Right lobe of liver (tissue), 6 donors: Measurements from ENCODE around the gene BCL11B. TPM values are rescaled to one million over a fixed set of nuclear protein-coding genes. Genes with fewer than 3 reads are reported as not detected.

ENCODE experiments used
- ATAC-seq, 4 donors: fragments of 200-7000 bp; cut with Tn5 transposase; one replicate each; pipeline ENCODE4 v1.9.1; 2020; ENCODE audit warnings: mild to moderate bottlenecking in 4 of 4, moderate library complexity in 4 of 4
- DNase-seq, 3 donors: peaks; one replicate each; pipeline ENCODE4 v3.0.0-alpha.2; 2020
- H3K27ac ChIP-seq, 3 donors: fragments of 200-600 bp; one replicate each; pipeline ENCODE4 v1.8.0; 2022
- H3K27me3 ChIP-seq, 2 donors: fragments of 200-600 bp; one replicate each; pipeline ENCODE4 v1.8.0; 2022
- H3K36me3 ChIP-seq, 4 donors: fragments of 200-600 bp; sonication (generic) in 1 of 4; one replicate each; pipeline versions ENCODE4 v1.5.1 to v1.8.0; 2017 to 2022; ENCODE audit warnings: control low read depth in 1 of 4
- H3K4me1 ChIP-seq, 4 donors: fragments of 200-600 bp; sonication (generic) in 1 of 4; one replicate each; pipeline versions ENCODE4 v1.5.1 to v1.8.0; 2017 to 2022; ENCODE audit warnings: control low read depth in 1 of 4
- H3K4me3 ChIP-seq, 3 donors: fragments of 200-600 bp; one replicate each; pipeline ENCODE4 v1.8.0; 2022
- H3K9me3 ChIP-seq, 4 donors: fragments of 200-600 bp; sonication (generic) in 1 of 4; one replicate each; pipeline versions ENCODE4 v1.5.1 to v1.8.0; 2017 to 2022; ENCODE audit warnings: control low read depth in 1 of 4
- POLR2A ChIP-seq: fragments of 450-650 bp; IDR thresholded peaks from one replicate; pipeline ENCODE4 v1.6.1; 2017; ENCODE audit warnings: antibody characterized with exemption, mild to moderate bottlenecking
- WGBS: methylation state at CpG from one replicate; pipeline ENCODE4 v1.1.6; 2018; ENCODE audit warnings: low coverage, low lambda C conversion rate; ENCODE audit not compliant: insufficient coverage; ENCODE audit errors: missing lambda C conversion rate; 5-methylcytosine and 5-hydroxymethylcytosine counted together
- intact Hi-C, 2 donors: fragments of 100-400 bp; cut with DNase I; formaldehyde crosslinking; loops; one replicate each; pipeline versions ENCODE4 v1.11.2 to v1.14.1; 2022
- total RNA-seq, 6 experiments: library from RNA; depleted of rRNA in 2 of 6; stranded (reverse); fragments of >200 nt in 2 of 6; fragmentation: NEBNext Ultra II Directional in 3 of 6; extraction: Animal tissue kit (Norgen Biotek cat#: 25700) in 3 of 6; gene quantifications; one replicate each; pipeline versions ENCODE4 v1.1.0 to v1.2.4, GENCODE V29; 2016 to 2023
- TF ChIP-seq, protein P1 (sequence below), 4 donors: fragments of 200-600 bp in 3 of 4; fragments of 450-650 bp in 1 of 4; IDR thresholded peaks; one replicate each; pipeline versions ENCODE4 v1.5.1 to v1.8.0; 2016 to 2022; ENCODE audit warnings: antibody characterized with exemption in 4 of 4, mild to moderate bottlenecking in 2 of 4
- donor health status: DM: no; HTN: yes; CAD: no.
- donor health status: DM: no; HTN: no; CAD: no.
- donor health status: DM: no; HTN: no; CAD: no.
- donor health status: DM: no; HTN: yes; CAD: no.
- donor health status: DM: no; HTN: yes; CAD: no.

BCL11B gene
- total RNA-seq, 6 experiments from 2014 or later = 0.04 to 0.61 (median 0.24) TPM

DNA sequence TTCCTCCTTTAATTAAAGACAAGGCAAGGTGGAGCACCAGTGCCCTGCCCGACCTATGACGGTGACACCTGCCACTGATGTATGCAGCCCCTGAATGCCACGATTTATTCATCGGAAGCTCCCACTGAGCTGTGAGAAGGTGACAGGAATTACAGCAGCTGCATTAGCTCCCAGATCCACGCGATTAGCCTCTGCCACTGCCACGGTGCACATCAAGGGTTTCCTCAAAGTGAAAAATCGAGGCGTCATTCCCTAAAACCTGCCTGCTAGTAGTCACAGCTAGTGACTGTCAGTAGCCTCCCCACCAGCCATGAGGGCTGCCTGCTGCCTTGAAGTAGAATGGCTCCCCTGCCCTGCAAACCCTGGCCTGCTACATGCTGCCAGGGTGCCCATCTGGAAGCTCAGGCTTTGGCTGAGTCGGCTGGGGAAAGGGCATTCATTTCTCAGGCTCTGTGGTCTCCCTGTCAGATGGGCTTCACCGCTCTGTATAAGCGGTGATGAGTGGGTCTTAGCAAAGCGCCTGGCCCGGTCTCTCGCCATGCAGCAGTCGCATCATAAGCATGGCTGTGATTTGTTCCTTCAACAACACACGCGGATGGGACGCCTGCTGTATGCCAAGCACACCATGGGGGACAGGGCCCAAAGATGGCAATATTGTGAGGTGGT lies 8.2 kb upstream of the BCL11B start:
- no peaks in the 10 kb centered on the region for H3K4me1 ChIP-seq
- no peaks in the 10 kb centered on the region for H3K27me3 ChIP-seq
- no peak overlapping the region for H3K4me3 ChIP-seq
- intact Hi-C loops = no loop called here
- TF ChIP-seq, protein P1, sequence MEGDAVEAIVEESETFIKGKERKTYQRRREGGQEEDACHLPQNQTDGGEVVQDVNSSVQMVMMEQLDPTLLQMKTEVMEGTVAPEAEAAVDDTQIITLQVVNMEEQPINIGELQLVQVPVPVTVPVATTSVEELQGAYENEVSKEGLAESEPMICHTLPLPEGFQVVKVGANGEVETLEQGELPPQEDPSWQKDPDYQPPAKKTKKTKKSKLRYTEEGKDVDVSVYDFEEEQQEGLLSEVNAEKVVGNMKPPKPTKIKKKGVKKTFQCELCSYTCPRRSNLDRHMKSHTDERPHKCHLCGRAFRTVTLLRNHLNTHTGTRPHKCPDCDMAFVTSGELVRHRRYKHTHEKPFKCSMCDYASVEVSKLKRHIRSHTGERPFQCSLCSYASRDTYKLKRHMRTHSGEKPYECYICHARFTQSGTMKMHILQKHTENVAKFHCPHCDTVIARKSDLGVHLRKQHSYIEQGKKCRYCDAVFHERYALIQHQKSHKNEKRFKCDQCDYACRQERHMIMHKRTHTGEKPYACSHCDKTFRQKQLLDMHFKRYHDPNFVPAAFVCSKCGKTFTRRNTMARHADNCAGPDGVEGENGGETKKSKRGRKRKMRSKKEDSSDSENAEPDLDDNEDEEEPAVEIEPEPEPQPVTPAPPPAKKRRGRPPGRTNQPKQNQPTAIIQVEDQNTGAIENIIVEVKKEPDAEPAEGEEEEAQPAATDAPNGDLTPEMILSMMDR (IDR thresholded peaks at IDR 0.05) = no peak
- TF ChIP-seq POLR2A = no peak
- no peaks in the 10 kb centered on the region for H3K9me3 ChIP-seq
- 62% methylated on average over 2 of the region's 19 CpGs for WGBS
- H3K36me3 ChIP-seq = no peaks in the 10 kb centered on the region
- H3K27ac ChIP-seq = no peak overlapping the region
- ATAC-seq = no peak
- DNase-seq = no peak

DNA sequence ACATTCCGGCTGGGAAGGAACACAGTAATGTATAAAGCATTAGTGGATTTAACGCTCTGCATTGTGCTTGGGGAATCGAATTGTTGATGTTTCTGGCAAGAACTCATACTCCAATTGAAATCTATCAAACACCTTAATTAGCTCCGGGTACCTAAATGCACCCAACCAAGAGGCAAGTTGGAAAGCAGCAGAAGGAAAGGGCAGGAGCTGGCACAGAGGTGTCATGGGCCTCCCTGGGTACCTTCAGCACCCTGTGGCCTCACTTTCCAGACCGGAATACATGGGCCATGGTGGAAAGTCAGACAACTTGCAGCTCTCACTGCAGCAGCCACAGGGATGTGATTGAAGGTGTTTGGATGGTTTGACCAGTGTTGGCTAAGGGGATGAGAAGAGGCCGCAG lies 6.8 kb upstream of the BCL11B start:
- Histone ChIP-seq H3K36me3 (no peaks in the 10 kb centered on the region), H3K27me3 (no peaks in the 10 kb centered on the region), H3K9me3 (no peaks in the 10 kb centered on the region), H3K4me3 (no peak overlapping the region), H3K4me1 (peaks cover 0 to 6% (median 0%) of the 10 kb centered on the region in 4 donors), H3K27ac (no peak overlapping the region)
- no peak for DNase-seq
- intact Hi-C loops = no loop called here
- TF ChIP-seq, protein P1 (IDR thresholded peaks at IDR 0.05) = no peak
- no peak for TF ChIP-seq POLR2A
- no peak for ATAC-seq
- WGBS = 53% methylated on average over 3 of the region's 6 CpGs

DNA sequence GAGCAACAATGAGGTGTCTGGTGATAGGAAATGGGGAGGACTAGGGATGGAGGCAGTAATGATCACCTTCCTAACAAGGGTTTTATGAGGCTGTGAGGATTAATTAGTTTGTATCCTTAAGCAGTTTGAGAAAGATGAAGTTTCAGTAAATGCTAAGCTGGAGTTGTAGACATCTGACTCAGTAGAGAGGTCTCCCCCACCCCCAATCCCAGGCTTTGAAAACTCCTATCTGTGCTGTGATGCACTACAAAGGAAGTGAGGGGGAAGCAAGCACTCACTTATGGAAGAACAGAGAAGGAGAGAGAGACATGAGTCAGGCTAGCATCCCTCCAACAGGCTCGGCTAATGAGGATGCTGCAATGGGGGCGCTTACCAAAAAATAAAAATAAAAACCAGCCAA lies 5.5 kb upstream of the BCL11B start:
- intact Hi-C loops = no loop called here
- 38% methylated on average over 2 of the region's 2 CpGs for WGBS
- TF ChIP-seq POLR2A = no peak
- TF ChIP-seq, protein P1 (IDR thresholded peaks at IDR 0.05) = no peak
- H3K36me3 ChIP-seq = no peaks in the 10 kb centered on the region
- no peak overlapping the region for H3K27ac ChIP-seq
- DNase-seq = no peak
- peaks cover 0 to 7% of the 10 kb centered on the region in 2 donors for H3K27me3 ChIP-seq
- no peak overlapping the region for H3K4me3 ChIP-seq
- H3K4me1 ChIP-seq = peaks cover 0 to 19% (median under 1%) of the 10 kb centered on the region in 4 donors
- H3K9me3 ChIP-seq = no peaks in the 10 kb centered on the region
- no peak for ATAC-seq

DNA sequence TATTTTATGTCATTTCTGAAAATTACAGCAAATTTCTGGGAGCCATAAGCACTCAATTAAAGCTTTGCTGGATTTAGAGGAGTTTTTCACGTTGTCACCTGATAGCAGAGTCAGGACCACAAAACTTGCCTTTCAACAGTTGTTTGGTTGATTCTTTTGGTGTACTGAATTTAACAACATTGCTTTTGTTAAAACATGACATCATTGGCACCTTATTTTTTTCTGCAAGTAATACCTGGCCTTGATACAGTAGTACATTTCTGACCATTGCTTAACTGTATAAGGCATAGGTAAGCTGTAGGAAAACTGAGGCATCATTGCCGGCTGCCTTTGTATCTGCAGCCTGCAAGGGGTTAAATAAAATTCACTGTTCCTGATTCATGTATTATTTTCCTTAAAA lies 4.5 kb upstream of the BCL11B start:
- WGBS = 48% methylated on average over 2 of the region's 2 CpGs
- H3K4me3 ChIP-seq = no peak overlapping the region
- intact Hi-C loops = no loop called here
- TF ChIP-seq, protein P1 (IDR thresholded peaks at IDR 0.05) = no peak
- no peak for DNase-seq
- H3K4me1 ChIP-seq = peaks cover 0 to 28% (median 6%) of the 10 kb centered on the region in 4 donors
- no peaks in the 10 kb centered on the region for H3K9me3 ChIP-seq
- ATAC-seq = no peak
- peaks cover 7 to 17% of the 10 kb centered on the region in 2 donors for H3K27me3 ChIP-seq
- no peaks in the 10 kb centered on the region for H3K36me3 ChIP-seq
- no peak overlapping the region for H3K27ac ChIP-seq

DNA sequence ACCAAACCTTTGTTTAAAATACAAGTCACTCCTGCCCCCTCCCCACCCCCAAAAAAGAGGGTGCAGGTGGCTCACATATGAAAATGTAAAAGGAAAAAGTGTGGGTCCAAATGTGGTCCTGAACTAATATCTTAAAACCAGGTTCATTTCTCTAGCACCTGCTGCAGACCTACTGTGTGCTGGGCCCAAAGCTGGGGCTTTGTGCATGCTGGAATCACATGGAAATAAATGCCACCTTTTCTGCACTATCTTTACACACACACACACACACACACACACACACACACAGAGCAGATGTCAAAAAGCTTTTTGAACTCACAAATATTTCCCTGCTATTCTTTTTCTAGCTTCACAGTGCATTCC lies 3.2 kb upstream of the BCL11B start:
- H3K4me3 ChIP-seq = no peak overlapping the region
- H3K9me3 ChIP-seq = no peaks in the 10 kb centered on the region
- no peaks in the 10 kb centered on the region for H3K36me3 ChIP-seq
- DNase-seq (no peak), ATAC-seq (no peak)
- no peak for TF ChIP-seq POLR2A
- TF ChIP-seq, protein P1 (IDR thresholded peaks at IDR 0.05) = no peak
- no peak overlapping the region for H3K27ac ChIP-seq
- intact Hi-C loops = no loop called here
- peaks cover 7 to 23% of the 10 kb centered on the region in 2 donors for H3K27me3 ChIP-seq
- H3K4me1 ChIP-seq = peaks cover 0 to 35% (median 7%) of the 10 kb centered on the region in 4 donors
